T-helper 2 cell treated with Interferon-gamma antibody and Interleukin-4, amounts not matched to agents 5 μg/mL and 100 μg/mL, for 36 hours (primary cell): Measurements from ENCODE around the gene MARVELD1.

Experiments used
- DNase-seq: peaks from one replicate; pipeline ENCODE4 v3.0.0; 2021; ENCODE audit warnings: low spot score
- H3K27ac Mint-ChIP-seq: one replicate; pipeline ENCODE4 v1.8.0; 2021; ENCODE audit warnings: mild to moderate bottlenecking, mixed read lengths
- H3K27me3 Mint-ChIP-seq: one replicate; pipeline ENCODE4 v1.8.0; 2021; ENCODE audit warnings: low read depth, mixed read lengths
- H3K36me3 Mint-ChIP-seq: one replicate; pipeline ENCODE4 v1.8.0; 2021; ENCODE audit warnings: low read depth, mixed read lengths
- H3K4me1 Mint-ChIP-seq: one replicate; pipeline ENCODE4 v1.8.0; 2021; ENCODE audit warnings: low read depth, mixed read lengths
- H3K4me3 Mint-ChIP-seq: one replicate; pipeline ENCODE4 v1.8.0; 2022; ENCODE audit warnings: mild to moderate bottlenecking, moderate library complexity, mixed read lengths
- H3K9me3 Mint-ChIP-seq: one replicate; pipeline ENCODE4 v1.8.0; 2021; ENCODE audit warnings: mixed read lengths

The MARVELD1 gene

GRCh38 chr10:97721871-97722780 is 8.6 kb downstream of the MARVELD1 start:
- H3K27ac Mint-ChIP-seq, result no peak overlapping the region
- H3K36me3 Mint-ChIP-seq, result no peaks in the 10 kb centered on the region
- no peak overlapping the region for H3K4me3 Mint-ChIP-seq
- H3K27me3 Mint-ChIP-seq, result peaks cover 3% of the 10 kb centered on the region
- no peaks in the 10 kb centered on the region for H3K9me3 Mint-ChIP-seq
- H3K4me1 Mint-ChIP-seq, result peaks cover 4% of the 10 kb centered on the region
- no peak for DNase-seq

GRCh38 chr10:97723001-97723400 is 9.5 kb downstream of the MARVELD1 start:
- no peak for DNase-seq
- H3K4me1 Mint-ChIP-seq, result peaks cover 4% of the 10 kb centered on the region
- no peak overlapping the region for H3K4me3 Mint-ChIP-seq
- H3K27me3 Mint-ChIP-seq, result peaks cover 3% of the 10 kb centered on the region
- no peaks in the 10 kb centered on the region for H3K36me3 Mint-ChIP-seq
- H3K27ac Mint-ChIP-seq, result no peak overlapping the region
- H3K9me3 Mint-ChIP-seq, result no peaks in the 10 kb centered on the region

- Mint-ChIP-seq H3K4me3 (no peak overlapping the region), H3K4me1 (peaks cover 4% of the 10 kb centered on the region), H3K27me3 (peaks cover 3% of the 10 kb centered on the region), H3K27ac (no peak overlapping the region), H3K36me3 (no peaks in the 10 kb centered on the region), H3K9me3 (no peaks in the 10 kb centered on the region)
- DNase-seq, result no peak
Measured at GRCh38 chr10:97724341-97724941, 10.9 kb downstream of the MARVELD1 start.

- Mint-ChIP-seq H3K27ac (no peak overlapping the region), H3K36me3 (no peaks in the 10 kb centered on the region), H3K4me1 (peaks cover 4% of the 10 kb centered on the region), H3K27me3 (peaks cover 3% of the 10 kb centered on the region), H3K9me3 (no peaks in the 10 kb centered on the region), H3K4me3 (no peak overlapping the region)
- DNase-seq, result no peak
Measured at GRCh38 chr10:97726636-97727178, 13.2 kb downstream of the MARVELD1 start.

- no peak overlapping the region for H3K4me3 Mint-ChIP-seq
- H3K27me3 Mint-ChIP-seq, result peaks cover 3% of the 10 kb centered on the region
- H3K27ac Mint-ChIP-seq, result no peak overlapping the region
- DNase-seq, result no peak
- H3K4me1 Mint-ChIP-seq, result no peaks in the 10 kb centered on the region
- H3K36me3 Mint-ChIP-seq, result no peaks in the 10 kb centered on the region
- H3K9me3 Mint-ChIP-seq, result no peaks in the 10 kb centered on the region
Measured at GRCh38 chr10:97729014-97729413, 15.5 kb downstream of the MARVELD1 start.

GRCh38 chr10:97731346-97732051 is 18.0 kb downstream of the MARVELD1 start:
- H3K4me1 Mint-ChIP-seq, result peaks cover 2% of the 10 kb centered on the region
- H3K27ac Mint-ChIP-seq, result no peak overlapping the region
- no peaks in the 10 kb centered on the region for H3K27me3 Mint-ChIP-seq
- peaks cover 3% of the 10 kb centered on the region for H3K9me3 Mint-ChIP-seq
- H3K36me3 Mint-ChIP-seq, result no peaks in the 10 kb centered on the region
- H3K4me3 Mint-ChIP-seq, result no peak overlapping the region
- DNase-seq, result peak; percentile 23

GRCh38 chr10:97732052-97732359 is 18.5 kb downstream of the MARVELD1 start:
- H3K4me3 Mint-ChIP-seq, result no peak overlapping the region
- no peak overlapping the region for H3K27ac Mint-ChIP-seq
- no peak for DNase-seq
- H3K4me1 Mint-ChIP-seq, result peaks cover 7% of the 10 kb centered on the region
- H3K27me3 Mint-ChIP-seq, result peaks cover 2% of the 10 kb centered on the region
- peaks cover 3% of the 10 kb centered on the region for H3K9me3 Mint-ChIP-seq
- H3K36me3 Mint-ChIP-seq, result peaks cover 2% of the 10 kb centered on the region

DNA sequence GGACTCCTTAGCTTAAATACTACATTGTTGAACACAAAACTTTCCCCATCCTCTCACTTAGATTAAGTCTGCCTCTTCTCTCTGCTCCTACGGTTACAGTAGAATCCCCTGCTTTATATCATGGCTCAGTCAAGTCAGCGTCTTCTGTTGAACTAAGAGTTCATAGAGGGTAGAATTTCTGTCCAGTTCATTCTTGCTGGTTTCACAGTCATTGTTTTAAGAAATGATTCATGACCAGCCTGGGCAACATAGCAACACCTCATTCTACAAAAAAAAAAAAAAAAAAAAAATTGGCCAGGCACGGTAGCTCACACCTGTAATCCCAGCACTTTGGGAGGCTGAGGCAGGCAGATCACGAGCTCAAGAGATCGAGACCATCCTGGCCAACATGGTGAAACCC is 19.7 kb downstream of the MARVELD1 start:
- Mint-ChIP-seq H3K4me1 (peaks cover 15% of the 10 kb centered on the region), H3K36me3 (peaks cover 9% of the 10 kb centered on the region), H3K4me3 (no peak overlapping the region), H3K9me3 (peaks cover 3% of the 10 kb centered on the region), H3K27ac (no peak overlapping the region), H3K27me3 (peaks cover 2% of the 10 kb centered on the region)
- DNase-seq, result no peak

DNA sequence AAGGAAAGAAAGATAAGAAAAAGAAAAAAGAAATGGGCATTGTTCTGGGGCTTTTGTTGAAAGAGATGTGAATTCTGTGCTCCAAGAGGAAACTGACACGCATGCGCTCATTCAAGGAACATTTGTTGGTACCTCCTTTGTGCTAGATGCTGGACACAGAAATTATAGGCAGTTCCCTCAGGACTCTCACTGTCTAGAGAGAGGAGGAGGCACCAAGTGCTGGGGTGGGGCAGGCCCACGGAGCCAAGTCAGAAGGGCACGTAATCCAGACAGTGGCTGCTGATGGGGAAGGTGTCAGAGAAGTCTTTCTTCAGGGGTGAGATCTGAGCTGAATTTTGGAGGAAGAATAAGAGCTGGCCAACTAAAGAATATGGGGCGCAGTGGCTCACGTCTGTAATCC is 20.5 kb downstream of the MARVELD1 start:
- peaks cover 19% of the 10 kb centered on the region for H3K4me1 Mint-ChIP-seq
- DNase-seq, result no peak
- H3K36me3 Mint-ChIP-seq, result peaks cover 9% of the 10 kb centered on the region
- H3K27ac Mint-ChIP-seq, result no peak overlapping the region
- peaks cover 3% of the 10 kb centered on the region for H3K9me3 Mint-ChIP-seq
- H3K4me3 Mint-ChIP-seq, result no peak overlapping the region
- H3K27me3 Mint-ChIP-seq, result peaks cover 2% of the 10 kb centered on the region

GRCh38 chr10:97736403-97736901 is 22.9 kb downstream of the MARVELD1 start:
- DNase-seq, result no peak
- H3K9me3 Mint-ChIP-seq, result peaks cover 3% of the 10 kb centered on the region
- H3K4me3 Mint-ChIP-seq, result peak overlapping the region; percentile 96
- peak overlapping the region; percentile 98 for H3K27ac Mint-ChIP-seq
- H3K36me3 Mint-ChIP-seq, result peaks cover 28% of the 10 kb centered on the region
- peaks cover 2% of the 10 kb centered on the region for H3K27me3 Mint-ChIP-seq
- H3K4me1 Mint-ChIP-seq, result peaks cover 27% of the 10 kb centered on the region

DNA sequence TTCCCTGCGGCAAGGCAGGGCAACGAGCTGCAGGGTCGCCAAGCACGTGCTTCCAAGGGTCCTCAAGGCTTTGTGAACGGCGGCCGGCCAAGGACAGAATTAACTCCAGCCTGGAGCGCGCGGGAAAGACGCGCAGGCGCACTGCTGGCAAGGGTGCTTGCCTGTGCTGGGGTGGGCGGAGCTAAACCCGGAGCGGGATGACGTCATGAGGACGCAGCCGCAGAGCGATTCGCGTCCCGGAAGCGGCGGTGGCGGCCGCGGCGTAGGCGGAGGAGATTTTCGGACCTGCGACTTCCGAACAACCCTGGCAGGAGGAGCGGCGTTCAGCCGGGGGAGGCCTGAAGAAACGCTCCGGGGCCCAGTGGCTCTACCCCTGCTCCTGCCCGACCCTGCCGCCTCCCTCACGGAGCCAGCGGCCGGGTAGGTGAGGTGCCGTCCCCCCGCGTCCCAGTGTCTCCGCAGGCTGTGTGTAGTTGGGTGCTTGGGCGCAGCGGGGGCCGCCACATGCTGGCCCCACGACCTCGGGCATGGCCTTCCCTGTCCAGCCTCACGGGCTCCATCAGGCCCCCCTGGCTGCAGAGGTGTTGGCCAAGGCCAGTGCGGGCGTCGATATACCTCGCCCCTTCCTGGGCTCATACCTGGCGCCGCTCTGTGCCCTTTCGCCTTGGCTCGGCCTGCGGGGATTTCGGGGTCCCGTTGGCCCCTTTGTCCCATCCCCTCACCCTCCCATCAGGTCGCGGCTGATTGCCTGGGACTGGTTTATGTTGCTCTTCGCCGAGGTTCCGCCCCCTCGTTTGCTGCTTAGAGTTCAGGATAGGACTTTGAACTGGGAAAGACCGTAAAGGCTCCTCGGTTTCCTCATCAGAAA is 23.6 kb downstream of the MARVELD1 start, which contains the start of gene ZFYVE27:
ZFYVE27 (plus strand) TSS at position 227 of the 868 bp plus-strand sequence. CDS start 1,350 bp downstream, outside the sequence.
- peaks cover 28% of the 10 kb centered on the region for H3K4me1 Mint-ChIP-seq
- H3K27me3 Mint-ChIP-seq, result peaks cover 2% of the 10 kb centered on the region
- H3K4me3 Mint-ChIP-seq, result peak within 1 kb of the TSS; percentile 96
- DNase-seq, result peak; percentile 97
- H3K9me3 Mint-ChIP-seq, result peaks cover 3% of the 10 kb centered on the region
- H3K27ac Mint-ChIP-seq, result peak within 1 kb of the TSS; percentile 98
- H3K36me3 Mint-ChIP-seq, result peaks cover 29% of the 10 kb centered on the region

GRCh38 chr10:97737770-97738265 is 24.3 kb downstream of the MARVELD1 start:
- peaks cover 31% of the 10 kb centered on the region for H3K36me3 Mint-ChIP-seq
- H3K9me3 Mint-ChIP-seq, result peaks cover 3% of the 10 kb centered on the region
- H3K27ac Mint-ChIP-seq, result peak overlapping the region; percentile 98
- H3K27me3 Mint-ChIP-seq, result peaks cover 2% of the 10 kb centered on the region
- H3K4me3 Mint-ChIP-seq, result peak overlapping the region; percentile 96
- DNase-seq, result no peak
- H3K4me1 Mint-ChIP-seq, result peaks cover 30% of the 10 kb centered on the region

DNA sequence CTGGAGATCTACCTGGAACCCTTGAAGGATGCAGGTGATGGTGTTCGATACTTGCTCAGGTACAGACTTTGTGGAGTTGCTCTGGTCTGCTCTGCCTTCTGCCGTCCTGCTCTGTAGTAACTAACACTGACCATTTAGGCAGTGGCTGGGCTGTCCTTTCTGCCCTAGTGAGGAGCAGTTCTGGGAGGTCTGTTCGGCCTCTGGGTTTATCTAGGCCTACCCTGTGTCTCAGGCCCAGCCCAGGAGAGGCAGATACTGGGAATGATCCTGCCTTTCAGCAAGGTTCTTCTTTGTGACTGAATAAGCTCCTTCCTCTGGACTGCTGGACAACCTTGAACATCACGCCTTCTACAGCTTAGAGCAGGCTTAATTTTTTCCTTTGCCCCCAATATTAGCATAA is 25.1 kb downstream of the MARVELD1 start:
- Mint-ChIP-seq H3K27ac (peak overlapping the region; percentile 23), H3K9me3 (peaks cover 3% of the 10 kb centered on the region), H3K4me1 (peaks cover 32% of the 10 kb centered on the region), H3K36me3 (peaks cover 36% of the 10 kb centered on the region), H3K4me3 (peak overlapping the region; percentile 96), H3K27me3 (peaks cover 2% of the 10 kb centered on the region)
- DNase-seq, result no peak
